ENCODE results near the gene NCK2.

Gene NCK2

DNA sequence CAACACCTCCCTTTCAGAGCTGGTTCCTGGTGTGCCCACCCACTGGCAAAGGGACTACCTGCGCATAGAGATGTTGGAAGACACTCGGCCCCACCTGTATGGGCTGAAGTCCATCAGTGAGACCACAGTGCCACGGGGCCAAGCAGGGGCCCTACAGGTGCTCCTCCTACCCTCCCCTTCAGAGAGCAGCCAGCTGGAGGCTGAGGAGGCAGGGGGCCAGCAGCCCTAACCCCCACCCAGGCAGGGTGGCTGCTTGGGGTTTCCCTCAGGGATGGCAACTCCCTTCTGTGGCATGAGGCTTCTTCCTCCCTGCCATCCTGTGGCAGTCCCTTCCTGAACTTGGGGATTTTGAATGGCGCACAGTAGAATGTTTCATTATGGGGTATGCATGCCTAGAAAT, 125.3 kb downstream of the NCK2 start:
- peaks cover 3% of the 10 kb centered on the region for H3K4me1 ChIP-seq
- no peak overlapping the region for H3K9ac ChIP-seq
- no peak for TF ChIP-seq CTCF (IDR thresholded peaks at IDR 0.05)
- no peak overlapping the region for H3K4me3 ChIP-seq (ENCODE audit: low read depth, low read length)
- no peaks in the 10 kb centered on the region for H3K36me3 ChIP-seq (ENCODE audit: control insufficient read depth, insufficient read depth, low read length)
- no peaks in the 10 kb centered on the region for H3K9me3 ChIP-seq (ENCODE audit: control insufficient read depth, low read length)
- H2AFZ ChIP-seq, result no peak overlapping the region
- peaks cover 6% of the 10 kb centered on the region for H3K79me2 ChIP-seq
- H3K27me3 ChIP-seq (ENCODE audit: control insufficient read depth, insufficient read depth, low read length), result no peaks in the 10 kb centered on the region
- H3K4me2 ChIP-seq (ENCODE audit: low read length), result no peak overlapping the region
- no peak overlapping the region for H3K27ac ChIP-seq

- H3K27ac ChIP-seq, result no peak overlapping the region
- no peaks in the 10 kb centered on the region for H3K36me3 ChIP-seq (ENCODE audit: control insufficient read depth, insufficient read depth, low read length)
- H3K79me2 ChIP-seq, result peaks cover 6% of the 10 kb centered on the region
- no peak overlapping the region for H2AFZ ChIP-seq
- H3K27me3 ChIP-seq (ENCODE audit: control insufficient read depth, insufficient read depth, low read length), result no peaks in the 10 kb centered on the region
- H3K4me1 ChIP-seq, result peaks cover 3% of the 10 kb centered on the region
- H3K4me3 ChIP-seq (ENCODE audit: low read depth, low read length), result no peak overlapping the region
- H3K4me2 ChIP-seq (ENCODE audit: low read length), result no peak overlapping the region
- H3K9ac ChIP-seq, result no peak overlapping the region
- no peak for TF ChIP-seq CTCF (IDR thresholded peaks at IDR 0.05)
- no peaks in the 10 kb centered on the region for H3K9me3 ChIP-seq (ENCODE audit: control insufficient read depth, low read length)
These were observed 126.1 kb downstream of the NCK2 start for GRCh38 chr2:105870858-105871257.

- Histone ChIP-seq H3K27me3 (ENCODE audit: control insufficient read depth, insufficient read depth, low read length) (no peaks in the 10 kb centered on the region), H3K9ac (no peak overlapping the region), H3K36me3 (ENCODE audit: control insufficient read depth, insufficient read depth, low read length) (no peaks in the 10 kb centered on the region), H3K4me2 (ENCODE audit: low read length) (no peak overlapping the region), H3K27ac (no peak overlapping the region), H3K79me2 (peaks cover 6% of the 10 kb centered on the region), H3K4me3 (ENCODE audit: low read depth, low read length) (no peak overlapping the region), H2AFZ (no peak overlapping the region), H3K4me1 (no peaks in the 10 kb centered on the region), H3K9me3 (ENCODE audit: control insufficient read depth, low read length) (no peaks in the 10 kb centered on the region)
- no peak for TF ChIP-seq CTCF (IDR thresholded peaks at IDR 0.05)
These were observed 127.5 kb downstream of the NCK2 start for GRCh38 chr2:105872142-105872728.

DNA sequence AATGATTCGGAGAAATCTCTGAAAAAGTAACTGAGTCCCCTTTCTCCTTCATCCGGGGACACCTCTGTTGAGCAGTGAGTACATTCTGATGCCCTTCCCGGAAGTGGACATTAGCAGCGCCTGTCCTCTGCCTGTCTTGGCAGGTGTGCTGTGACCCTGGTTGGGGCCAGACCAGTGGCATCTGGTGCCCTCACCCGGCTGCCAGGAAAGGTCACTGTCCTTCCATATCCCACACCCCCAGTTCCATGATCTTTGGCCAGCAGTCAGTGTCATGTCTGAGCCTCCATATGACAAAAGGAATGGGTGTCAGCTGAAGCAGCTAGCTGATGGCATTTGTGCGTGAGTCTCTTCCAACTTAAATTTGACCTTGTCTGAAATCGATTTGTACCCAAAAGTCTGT, 128.1 kb downstream of the NCK2 start:
- Histone ChIP-seq H3K9ac (no peak overlapping the region), H3K79me2 (peaks cover 7% of the 10 kb centered on the region), H3K36me3 (ENCODE audit: control insufficient read depth, insufficient read depth, low read length) (no peaks in the 10 kb centered on the region), H2AFZ (no peak overlapping the region), H3K27ac (no peak overlapping the region), H3K4me3 (ENCODE audit: low read depth, low read length) (no peak overlapping the region), H3K4me1 (no peaks in the 10 kb centered on the region), H3K27me3 (ENCODE audit: control insufficient read depth, insufficient read depth, low read length) (no peaks in the 10 kb centered on the region), H3K4me2 (ENCODE audit: low read length) (no peak overlapping the region), H3K9me3 (ENCODE audit: control insufficient read depth, low read length) (no peaks in the 10 kb centered on the region)
- no peak for TF ChIP-seq CTCF (IDR thresholded peaks at IDR 0.05)

DNA sequence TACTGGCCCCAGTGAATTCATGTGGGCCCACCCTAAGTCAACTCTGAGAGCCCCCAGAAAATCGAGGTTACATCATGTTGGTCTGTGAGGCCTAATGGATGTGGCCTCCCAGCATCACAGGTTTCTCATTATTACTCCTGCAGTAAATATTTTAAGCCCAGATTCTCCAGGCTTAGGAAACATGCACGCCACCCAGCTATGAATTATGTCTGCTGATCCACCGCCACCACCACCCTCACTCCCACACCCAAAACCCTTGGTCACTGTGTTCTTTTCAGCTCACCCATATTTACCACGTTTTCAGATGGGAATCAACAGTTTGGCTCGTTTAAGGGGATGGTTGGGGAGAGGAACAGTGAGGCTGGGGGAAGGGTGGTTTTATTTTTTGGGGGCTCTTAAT, 128.6 kb downstream of the NCK2 start:
- peaks cover 10% of the 10 kb centered on the region for H3K79me2 ChIP-seq
- H3K4me2 ChIP-seq (ENCODE audit: low read length), result no peak overlapping the region
- H3K27ac ChIP-seq, result no peak overlapping the region
- H3K9ac ChIP-seq, result no peak overlapping the region
- no peaks in the 10 kb centered on the region for H3K9me3 ChIP-seq (ENCODE audit: control insufficient read depth, low read length)
- no peak for TF ChIP-seq CTCF (IDR thresholded peaks at IDR 0.05)
- no peak overlapping the region for H3K4me3 ChIP-seq (ENCODE audit: low read depth, low read length)
- H3K36me3 ChIP-seq (ENCODE audit: control insufficient read depth, insufficient read depth, low read length), result no peaks in the 10 kb centered on the region
- no peaks in the 10 kb centered on the region for H3K27me3 ChIP-seq (ENCODE audit: control insufficient read depth, insufficient read depth, low read length)
- no peak overlapping the region for H2AFZ ChIP-seq
- H3K4me1 ChIP-seq, result no peaks in the 10 kb centered on the region
